ENCODE data around the gene STRADB. TPM values are rescaled to one million over a fixed set of nuclear protein-coding genes. Genes with fewer than 3 reads are reported as not detected.
"Not testable (repeated sequence)": the region's sequence is repeated elsewhere in the genome, so short reads cannot be mapped to it uniquely, and the experiment has no call there.

Gene STRADB
- polyA plus RNA-seq, 1 donor, result 43.5 TPM

DNA sequence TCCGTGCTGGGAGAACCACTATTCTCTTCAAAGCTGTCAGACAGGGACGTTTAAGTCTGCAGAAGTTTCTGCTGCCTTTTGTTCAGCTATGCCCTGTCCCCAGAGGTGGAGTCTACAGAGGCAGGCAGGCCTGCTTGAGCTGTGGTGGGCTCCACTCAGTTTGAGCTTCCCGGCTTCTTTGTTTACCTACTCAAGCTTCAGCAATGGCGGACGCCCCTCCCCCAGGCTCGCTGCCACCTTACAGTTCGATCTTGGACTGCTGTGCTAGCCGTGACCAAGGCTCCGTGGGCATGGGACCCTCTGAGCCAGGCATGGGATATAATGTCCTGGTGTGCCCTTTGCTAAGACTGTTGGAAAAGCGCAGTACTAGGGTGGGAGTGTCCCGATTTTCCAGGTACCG lies 21.2 kb upstream of the STRADB start:
- DNase-seq (ENCODE audit: low read depth), result not testable (repeated sequence)

DNA sequence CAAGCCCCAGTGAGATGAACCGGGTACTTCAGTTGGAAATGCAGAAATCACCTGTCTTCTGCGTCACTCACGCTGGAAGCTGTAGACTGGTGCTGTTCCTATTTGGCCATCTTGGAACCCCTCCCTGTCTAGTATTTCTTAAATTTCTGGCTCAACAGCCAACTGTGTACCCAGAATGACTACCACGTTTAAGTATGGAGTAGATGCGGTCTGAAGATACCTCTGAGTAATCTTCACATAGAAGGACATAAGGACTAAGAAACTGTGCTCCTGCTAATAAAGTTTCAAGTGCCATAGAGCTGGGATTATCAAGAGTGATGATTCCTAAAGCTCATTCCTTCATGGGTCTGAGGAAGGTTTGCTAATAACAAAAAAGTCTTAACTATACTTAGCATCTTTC lies 20.7 kb upstream of the STRADB start:
- no peak for DNase-seq (ENCODE audit: low read depth)

DNA sequence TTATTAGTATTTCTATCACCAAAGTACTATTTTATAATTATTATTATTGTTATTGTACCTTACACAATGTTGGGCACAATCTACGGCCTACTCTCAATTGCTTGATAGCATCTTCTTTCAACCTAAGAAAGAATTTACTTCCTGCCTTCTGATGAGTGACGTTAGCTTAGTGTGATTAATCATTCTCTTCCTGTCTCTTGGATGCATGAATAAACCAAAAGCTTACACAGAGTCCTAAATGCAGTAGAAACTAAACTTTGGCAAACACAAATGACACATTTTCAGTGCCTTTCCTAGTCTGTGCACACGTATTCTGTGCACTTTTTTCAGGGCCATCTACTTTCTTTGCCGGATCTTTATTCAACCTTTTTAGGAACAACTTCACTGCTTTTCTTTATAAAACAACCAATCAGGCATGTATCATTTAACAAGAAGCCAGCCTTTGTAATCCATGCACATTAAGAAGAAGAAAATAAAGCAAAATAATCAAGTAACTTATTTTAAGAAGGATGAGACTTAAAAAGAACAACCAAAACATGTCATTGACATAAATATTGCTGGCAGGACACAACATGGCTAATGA lies 19.4 kb upstream of the STRADB start:
- DNase-seq (ENCODE audit: low read depth), result no peak

DNA sequence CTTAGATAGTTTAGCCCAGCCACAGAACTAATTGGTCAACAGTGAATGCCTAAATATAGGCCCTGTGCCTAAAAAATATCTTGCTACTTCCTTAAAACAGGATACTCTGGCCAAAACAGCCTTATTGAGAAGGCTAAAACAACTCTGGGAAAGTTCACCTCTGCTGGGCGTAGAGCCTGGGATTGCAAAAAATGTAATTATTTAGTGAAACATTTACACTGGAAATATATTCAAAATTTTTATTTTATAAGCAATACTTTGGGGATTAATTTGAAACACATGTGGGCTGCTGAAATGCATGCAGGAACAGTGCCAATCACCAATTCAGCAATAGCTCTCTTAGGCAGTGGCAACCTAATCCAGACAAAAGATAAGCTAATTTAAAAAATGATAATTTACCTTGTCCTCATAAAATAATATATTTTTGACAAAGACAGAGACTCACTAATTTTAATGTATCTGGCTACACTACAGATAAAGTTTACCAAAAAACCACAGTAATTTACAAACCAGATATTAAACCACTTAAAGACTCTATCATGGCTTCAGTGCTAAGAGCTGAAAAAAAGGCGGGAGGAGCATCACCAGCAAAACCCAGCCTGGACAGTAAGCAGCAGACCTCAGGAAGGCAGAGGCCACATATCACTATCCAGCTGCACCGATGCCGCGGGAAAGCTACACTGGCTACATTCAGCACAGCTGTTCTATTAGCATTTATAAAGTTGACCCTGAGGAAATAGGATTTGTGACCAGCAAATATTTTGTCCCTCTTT lies 18.7 kb upstream of the STRADB start:
- DNase-seq (ENCODE audit: low read depth), result peak; percentile 14

DNA sequence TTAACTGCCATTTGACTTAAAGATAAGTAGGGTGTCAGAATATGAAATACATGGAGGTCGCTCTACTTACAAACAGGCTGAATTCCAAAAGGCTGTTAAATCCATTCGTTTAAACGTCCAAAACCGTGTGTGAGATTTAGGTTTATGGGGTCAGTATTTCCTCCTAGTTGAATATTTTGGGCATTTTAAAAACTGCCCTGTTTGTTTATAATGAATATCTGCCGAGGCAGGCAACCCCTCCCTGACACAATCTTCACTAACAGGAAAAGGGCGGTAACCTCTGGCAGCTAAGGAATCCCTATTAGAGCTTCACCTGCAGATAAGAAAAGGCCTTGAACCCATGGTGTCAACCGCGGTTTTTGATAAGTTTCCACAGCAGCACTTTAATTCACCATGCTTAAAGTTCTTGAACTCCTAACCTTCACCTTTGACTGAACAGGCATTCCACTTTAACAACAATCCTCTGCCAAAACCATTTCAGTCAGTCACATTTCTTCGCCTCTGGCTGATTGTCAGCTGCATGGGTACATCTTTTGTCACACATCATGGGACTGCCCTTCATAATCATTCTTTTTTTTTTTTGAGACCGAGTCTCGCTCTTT lies 18.0 kb upstream of the STRADB start:
- no peak for DNase-seq (ENCODE audit: low read depth)

- no peak for DNase-seq (ENCODE audit: low read depth)
Measured at GRCh38 chr2:201436141-201436540, 15.4 kb upstream of the STRADB start.

DNA sequence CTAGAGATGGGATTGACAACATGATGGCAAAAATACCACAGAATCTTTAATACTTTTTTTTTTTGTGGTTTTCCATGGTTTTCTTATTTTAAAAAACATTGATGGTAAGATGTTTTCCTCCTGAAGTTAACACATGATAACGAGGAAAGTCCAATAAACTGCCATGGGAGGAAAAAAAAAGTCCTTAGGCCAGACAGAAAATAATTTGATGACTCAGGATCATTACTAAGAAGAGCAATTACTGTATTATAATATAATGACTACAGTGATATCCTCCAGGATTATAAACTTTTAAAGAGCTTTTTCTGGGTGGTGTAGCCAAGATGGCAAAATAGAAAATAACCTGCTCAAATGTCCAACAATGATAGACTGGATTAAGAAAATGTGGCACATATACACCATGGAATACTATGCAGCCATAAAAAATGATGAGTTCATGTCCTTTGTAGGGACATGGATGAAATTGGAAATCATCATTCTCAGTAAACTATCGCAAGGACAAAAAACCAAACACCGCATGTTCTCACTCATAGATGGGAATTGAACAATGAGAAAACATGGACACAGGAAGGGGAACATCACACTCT lies 12.1 kb upstream of the STRADB start:
- DNase-seq (ENCODE audit: low read depth), result not testable (repeated sequence)

DNA sequence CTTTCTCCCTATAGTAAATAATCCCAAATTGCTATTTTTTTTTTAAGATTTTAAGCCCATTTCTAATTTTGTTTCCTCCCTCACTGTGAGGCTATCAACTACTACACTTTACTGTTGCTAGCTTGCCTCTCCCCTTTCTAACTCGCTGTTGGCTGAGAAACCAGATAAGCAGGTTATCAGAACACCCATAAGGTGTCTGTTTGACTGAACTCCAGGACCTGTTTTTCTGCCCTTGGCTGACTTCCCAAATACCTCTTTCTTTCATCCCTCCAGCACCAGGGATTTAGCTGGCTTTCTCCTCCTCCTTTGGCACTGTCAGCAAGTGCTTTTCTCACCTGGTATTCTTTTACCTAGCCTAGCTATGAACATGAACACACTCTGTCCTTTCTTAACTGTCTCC lies 11.4 kb upstream of the STRADB start:
- no peak for DNase-seq (ENCODE audit: low read depth)

GRCh38 chr2:201441409-201441808 lies 10.1 kb upstream of the STRADB start:
- DNase-seq (ENCODE audit: low read depth), result no peak

GRCh38 chr2:201444746-201445465 lies 6.6 kb upstream of the STRADB start:
- no peak for DNase-seq (ENCODE audit: low read depth)

GRCh38 chr2:201447086-201447485 lies 4.5 kb upstream of the STRADB start:
- no peak for DNase-seq (ENCODE audit: low read depth)

- DNase-seq (ENCODE audit: low read depth), result no peak
Measured at GRCh38 chr2:201448061-201448460, 3.5 kb upstream of the STRADB start.

- DNase-seq (ENCODE audit: low read depth), result no peak
Measured at GRCh38 chr2:201448701-201449100, 2.8 kb upstream of the STRADB start.

- DNase-seq (ENCODE audit: low read depth), result no peak
Measured at GRCh38 chr2:201450954-201451291, 617 bp upstream of the STRADB start.

DNA sequence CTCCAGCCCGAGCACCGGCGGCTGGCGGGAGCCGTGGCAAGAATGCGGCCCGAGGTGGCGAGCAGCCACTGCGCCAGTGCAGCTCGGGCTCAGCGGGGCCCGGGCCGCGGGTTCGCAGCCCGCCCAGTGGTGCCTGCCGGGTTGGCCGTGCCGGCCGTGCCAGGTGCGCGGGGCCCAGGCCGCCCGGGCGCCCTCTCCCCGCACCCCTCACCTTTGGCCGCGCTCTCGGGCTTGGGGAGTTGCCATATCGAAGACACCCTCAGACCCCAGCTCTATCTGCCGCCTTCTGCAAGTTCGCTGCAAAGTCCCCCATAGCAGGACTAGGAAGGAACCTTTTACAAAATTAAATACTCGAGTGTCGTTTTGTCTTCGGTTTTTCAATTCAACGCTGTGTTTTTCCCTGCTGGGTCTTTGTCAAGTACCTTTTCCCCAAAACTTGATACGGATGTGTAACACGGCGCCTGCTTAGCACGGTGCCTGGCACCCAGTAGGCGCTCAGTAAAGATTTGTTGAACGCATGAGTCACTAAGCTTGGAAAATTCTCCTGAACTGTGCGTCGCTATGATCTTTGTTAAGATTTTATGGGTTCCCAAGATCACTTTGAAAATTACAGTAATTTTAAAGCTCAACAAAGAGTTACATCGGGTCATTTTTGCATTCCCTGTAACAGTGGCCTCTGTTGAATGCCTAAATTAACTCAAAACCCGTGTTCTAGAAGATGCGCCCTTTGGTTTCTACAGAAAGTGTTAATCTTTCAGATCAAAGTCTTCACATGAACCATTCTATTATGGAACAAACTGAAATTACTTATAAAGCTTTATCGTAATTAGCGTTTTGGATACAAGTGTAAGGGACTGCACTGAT lies 750 bp downstream of the STRADB start:
- DNase-seq (ENCODE audit: low read depth), result no peak

DNA sequence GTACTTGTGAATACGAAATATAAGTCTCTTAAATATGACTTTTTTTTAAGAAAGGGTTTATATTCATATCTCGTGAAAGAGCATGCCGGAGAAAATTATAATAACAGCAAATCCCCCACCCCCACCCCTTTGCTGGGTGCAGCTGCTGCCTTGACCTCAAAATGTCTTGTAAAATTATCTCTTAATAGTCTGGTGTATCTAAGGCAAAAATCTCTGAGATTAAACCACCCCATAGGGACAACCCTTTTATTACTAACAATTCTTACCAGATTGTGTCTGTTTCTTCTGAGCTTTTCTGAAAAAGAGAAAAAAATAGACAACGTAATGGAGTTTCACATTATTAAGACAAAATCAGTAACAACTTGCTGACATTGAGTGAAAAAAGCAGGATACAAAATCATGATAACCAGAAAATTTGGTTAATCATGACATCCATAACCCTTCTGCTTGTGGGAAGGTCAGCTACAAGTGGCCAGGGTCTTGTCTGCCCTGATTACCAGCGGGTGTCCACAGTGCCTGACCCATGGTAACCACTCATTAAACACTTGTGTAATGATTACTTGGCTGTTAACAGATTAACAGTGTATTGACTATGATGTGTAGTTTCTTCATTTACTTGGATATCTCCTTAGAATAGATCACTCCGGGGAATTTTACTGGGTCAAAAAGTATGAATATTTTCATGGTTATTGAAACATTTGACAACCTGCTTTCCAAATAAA lies 1.5 kb downstream of the STRADB start:
- no peak for DNase-seq (ENCODE audit: low read depth)

GRCh38 chr2:201458381-201458780 lies 6.8 kb downstream of the STRADB start:
- no peak for DNase-seq (ENCODE audit: low read depth)

DNA sequence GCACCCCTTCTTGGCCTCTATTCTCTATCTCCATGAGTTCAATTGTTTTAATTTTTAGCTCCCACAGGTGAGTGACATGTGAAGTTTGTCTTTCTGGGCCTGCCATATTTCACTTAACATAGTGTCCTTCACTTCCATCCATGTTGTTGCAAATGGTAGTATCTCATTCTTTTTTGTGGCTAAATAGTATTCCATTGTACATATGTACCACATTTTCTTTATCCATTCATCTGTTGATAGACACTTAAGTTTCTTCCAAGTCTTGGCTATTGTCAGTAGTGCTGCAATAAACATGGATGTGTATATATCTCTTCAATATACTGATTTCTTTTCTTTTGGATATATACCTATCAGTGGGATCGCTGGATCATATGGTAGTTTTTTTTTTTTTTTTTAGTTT lies 9.0 kb downstream of the STRADB start:
- no peak for DNase-seq (ENCODE audit: low read depth)

- DNase-seq (ENCODE audit: low read depth), result no peak
Measured at GRCh38 chr2:201464547-201464946, 13.0 kb downstream of the STRADB start.

DNA sequence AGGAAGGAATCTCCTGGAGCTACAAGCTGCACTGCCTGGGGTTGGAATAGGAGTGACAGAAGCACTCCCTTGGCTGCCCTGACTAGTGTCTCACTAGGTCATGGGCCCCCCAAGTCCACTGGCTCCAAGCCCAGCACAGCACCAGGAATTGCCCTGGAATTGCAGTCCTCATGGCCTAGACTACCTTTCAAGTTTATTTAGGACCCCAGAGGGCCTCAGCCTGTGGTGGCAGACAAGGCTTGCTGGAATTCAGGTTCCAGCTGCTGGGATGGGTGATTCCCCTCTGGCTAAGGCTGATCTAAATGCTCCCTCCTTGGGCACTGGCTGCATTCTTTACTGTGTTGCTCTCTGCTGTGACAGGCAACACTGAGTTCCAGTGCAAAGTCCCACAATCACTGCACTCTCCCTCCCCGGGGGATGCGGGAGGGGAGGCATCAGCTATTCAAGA lies 14.0 kb downstream of the STRADB start:
- DNase-seq (ENCODE audit: low read depth), result no peak

All from forelimb muscle (tissue), 1 donor.